ENCODE results near the gene SRGAP1. TPM values are rescaled to one million over a fixed set of nuclear protein-coding genes. Genes with fewer than 3 reads are reported as not detected.
A peak's percentile ranks its signal among the peaks of the same experiment; 100 is the strongest.

The SRGAP1 gene
- total RNA-seq, 4 donors from 2014 or later, result 7.2 to 22.9 (median 11.5) TPM

- no peak overlapping the region for H3K27ac ChIP-seq
- H3K4me3 ChIP-seq, result no peak overlapping the region
- peaks cover 0 to 5% (median 0%) of the 10 kb centered on the region in 3 donors for H3K4me1 ChIP-seq
- H3K36me3 ChIP-seq, result no peaks in the 10 kb centered on the region
- ATAC-seq, result no peak
- peaks cover 5% of the 10 kb centered on the region for H3K27me3 ChIP-seq
- 100% methylated on average over 1 of the region's 1 CpG for WGBS, 2 donors (ENCODE audit: low coverage in 1 of 2)
- TF ChIP-seq EP300 (IDR thresholded peaks at IDR 0.05), result no peak
- H3K9me3 ChIP-seq, result peaks cover 0 to 7% (median 0%) of the 10 kb centered on the region in 3 donors
These were observed 24.1 kb upstream of the SRGAP1 start for GRCh38 chr12:63820427-63820826.

GRCh38 chr12:63821781-63822251 lies 22.7 kb upstream of the SRGAP1 start:
- H3K4me3 ChIP-seq, result peak overlapping the region; percentile 24 to 57
- peaks cover 0 to 7% (median 0%) of the 10 kb centered on the region in 3 donors for H3K9me3 ChIP-seq
- peak overlapping the region in 3 of 4 donors; percentile 58 to 76 (median 69) for H3K27ac ChIP-seq
- H3K36me3 ChIP-seq, result no peaks in the 10 kb centered on the region
- H3K4me1 ChIP-seq, result peaks cover 0 to 5% (median 0%) of the 10 kb centered on the region in 3 donors
- TF ChIP-seq EP300 (IDR thresholded peaks at IDR 0.05) (no peak), CTCF (IDR thresholded peaks at IDR 0.05) (no peak), POLR2A (IDR thresholded peaks at IDR 0.05) (no peak), POLR2AphosphoS5 (IDR thresholded peaks at IDR 0.05) (no peak)
- 3 to 17% methylated on average over 4 to 12 of the region's 38 CpGs for WGBS, 2 donors (ENCODE audit: low coverage in 1 of 2)
- H3K27me3 ChIP-seq, result peaks cover 5% of the 10 kb centered on the region
- peak; percentile 54 for ATAC-seq

- no peak for ATAC-seq
- 31 to 38% methylated on average over 6 of the region's 6 CpGs for WGBS, 2 donors (ENCODE audit: low coverage in 1 of 2)
- Histone ChIP-seq H3K4me3 (peak overlapping the region; percentile 24 to 57), H3K27ac (peak overlapping the region in 3 of 4 donors; percentile 58 to 76 (median 69)), H3K4me1 (peaks cover 0 to 5% (median 0%) of the 10 kb centered on the region in 3 donors), H3K27me3 (peaks cover 5% of the 10 kb centered on the region), H3K9me3 (peaks cover 0 to 7% (median 0%) of the 10 kb centered on the region in 3 donors), H3K36me3 (no peaks in the 10 kb centered on the region)
- TF ChIP-seq POLR2A (IDR thresholded peaks at IDR 0.05), result no peak
These were observed 22.1 kb upstream of the SRGAP1 start for GRCh38 chr12:63822352-63822751.

GRCh38 chr12:63823040-63823439 lies 21.5 kb upstream of the SRGAP1 start:
- Histone ChIP-seq H3K27me3 (no peaks in the 10 kb centered on the region), H3K4me3 (no peak overlapping the region), H3K4me1 (peaks cover 0 to 5% (median 0%) of the 10 kb centered on the region in 3 donors), H3K27ac (no peak overlapping the region), H3K9me3 (peaks cover 0 to 6% (median 0%) of the 10 kb centered on the region in 3 donors), H3K36me3 (no peaks in the 10 kb centered on the region)
- ATAC-seq, result no peak
- TF ChIP-seq POLR2A (IDR thresholded peaks at IDR 0.05) (no peak), CTCF (IDR thresholded peaks at IDR 0.05) (no peak), POLR2AphosphoS5 (IDR thresholded peaks at IDR 0.05) (no peak), EP300 (IDR thresholded peaks at IDR 0.05) (no peak)
- 96% methylated on average over 5 of the region's 6 CpGs; no CpG with 5 or more reads in 1 of the 2 donors for WGBS, 2 donors (ENCODE audit: low coverage in 1 of 2)

- ATAC-seq, result peak; percentile 74
- Histone ChIP-seq H3K36me3 (no peaks in the 10 kb centered on the region), H3K27ac (no peak overlapping the region), H3K4me3 (no peak overlapping the region), H3K9me3 (no peaks in the 10 kb centered on the region), H3K4me1 (peaks cover 0 to 5% (median 0%) of the 10 kb centered on the region in 3 donors), H3K27me3 (no peaks in the 10 kb centered on the region)
- 13 to 33% methylated on average over 4 of the region's 4 CpGs for WGBS, 2 donors (ENCODE audit: low coverage in 1 of 2)
- TF ChIP-seq POLR2AphosphoS5 (IDR thresholded peaks at IDR 0.05) (no peak), CTCF (IDR thresholded peaks at IDR 0.05) (peak; percentile 38 to 72 (median 70))
These were observed 18.4 kb upstream of the SRGAP1 start for GRCh38 chr12:63826006-63826585.

GRCh38 chr12:63828867-63829266 lies 15.6 kb upstream of the SRGAP1 start:
- ATAC-seq, result no peak
- Histone ChIP-seq H3K27me3 (no peaks in the 10 kb centered on the region), H3K36me3 (no peaks in the 10 kb centered on the region), H3K27ac (no peak overlapping the region), H3K4me3 (no peak overlapping the region), H3K9me3 (no peaks in the 10 kb centered on the region), H3K4me1 (no peaks in the 10 kb centered on the region)
- no peak for TF ChIP-seq POLR2AphosphoS5 (IDR thresholded peaks at IDR 0.05)
- no peak for TF ChIP-seq CTCF (IDR thresholded peaks at IDR 0.05)
- TF ChIP-seq EP300 (IDR thresholded peaks at IDR 0.05), result no peak
- no peak for TF ChIP-seq POLR2A (IDR thresholded peaks at IDR 0.05)
- WGBS, 2 donors (ENCODE audit: low coverage in 1 of 2), result 81 to 89% methylated on average over 2 of the region's 2 CpGs

Measured in gastroesophageal sphincter (tissue), 4 donors.